ENCODE data around the gene BAIAP2L2. TPM values are rescaled to one million over a fixed set of nuclear protein-coding genes. Genes with fewer than 3 reads are reported as not detected.
"Not testable (repeated sequence)": the region's sequence is repeated elsewhere in the genome, so short reads cannot be mapped to it uniquely, and the experiment has no call there.

The BAIAP2L2 gene
- total and polyA plus RNA-seq, 4 experiments from 2014 or later: 3.6 to 3.7 TPM; not detected in 2

- Mint-ChIP-seq H3K27me3 (peaks cover 1 to 2% of the 10 kb centered on the region in 2 donors), H3K4me1 (no peaks in the 10 kb centered on the region), H3K9me3 (no peaks in the 10 kb centered on the region), H3K27ac (no peak overlapping the region), H3K4me3 (no peak overlapping the region), H3K36me3 (no peaks in the 10 kb centered on the region)
- POLR2A ChIA-PET (ENCODE audit: partially characterized antibody): no interaction called here
- Histone ChIP-seq H3K9me3 (ENCODE audit: control insufficient read depth in 1 of 2, low read length in 2 of 2) (no peaks in the 10 kb centered on the region), H3K27ac (ENCODE audit: low read depth, low read length) (no peak overlapping the region), H3K36me3 (ENCODE audit: insufficient read depth, low read length) (no peaks in the 10 kb centered on the region), H3K4me3 (ENCODE audit: low read length in 2 of 2) (no peak overlapping the region), H3K27me3 (ENCODE audit: insufficient read depth, low read length) (no peaks in the 10 kb centered on the region), H3K4me1 (ENCODE audit: insufficient read depth, low read length) (no peaks in the 10 kb centered on the region)
- no peak for DNase-seq
- CTCF ChIA-PET (ENCODE audit: partially characterized antibody): no interaction called here
- intact Hi-C loops (cut with micrococcal nuclease): no loop called here
Measured at GRCh38 chr22:38041760-38042487, 68.6 kb downstream of the BAIAP2L2 start.

- H3K36me3 Mint-ChIP-seq: no peaks in the 10 kb centered on the region
- no peaks in the 10 kb centered on the region for H3K9me3 ChIP-seq (ENCODE audit: control insufficient read depth in 1 of 2, low read length in 2 of 2)
- POLR2A ChIA-PET (ENCODE audit: partially characterized antibody): no interaction called here
- CTCF ChIA-PET (ENCODE audit: partially characterized antibody): no interaction called here
- no peak overlapping the region for H3K4me3 ChIP-seq (ENCODE audit: low read length in 2 of 2)
- no peak overlapping the region for H3K4me3 Mint-ChIP-seq
- no peaks in the 10 kb centered on the region for H3K27me3 ChIP-seq (ENCODE audit: insufficient read depth, low read length)
- intact Hi-C loops (cut with micrococcal nuclease): no loop called here
- no peaks in the 10 kb centered on the region for H3K36me3 ChIP-seq (ENCODE audit: insufficient read depth, low read length)
- H3K4me1 Mint-ChIP-seq: no peaks in the 10 kb centered on the region
- H3K27me3 Mint-ChIP-seq: peaks cover 1 to 2% of the 10 kb centered on the region in 2 donors
- no peak overlapping the region for H3K27ac ChIP-seq (ENCODE audit: low read depth, low read length)
- no peaks in the 10 kb centered on the region for H3K9me3 Mint-ChIP-seq
- peak overlapping the region in 1 of 7 donors; percentile 16 for H3K27ac Mint-ChIP-seq
- H3K4me1 ChIP-seq (ENCODE audit: insufficient read depth, low read length): no peaks in the 10 kb centered on the region
- DNase-seq: no peak
Measured at GRCh38 chr22:38040953-38041759, 69.3 kb downstream of the BAIAP2L2 start.

GRCh38 chr22:38038890-38039812 lies 71.3 kb downstream of the BAIAP2L2 start:
- H3K9me3 Mint-ChIP-seq: no peaks in the 10 kb centered on the region
- no peaks in the 10 kb centered on the region for H3K36me3 ChIP-seq (ENCODE audit: insufficient read depth, low read length)
- CTCF ChIA-PET (ENCODE audit: partially characterized antibody): interaction anchor here (1.1 kb wide), 1 partner anchor 13 kb away, joined by 4 read pairs; no protein-coding TSS in a partner anchor

GRCh38 chr22:38038426-38038825 lies 72.1 kb downstream of the BAIAP2L2 start:
- no peaks in the 10 kb centered on the region for H3K9me3 ChIP-seq (ENCODE audit: control insufficient read depth in 1 of 2, low read length in 2 of 2)
- no peaks in the 10 kb centered on the region for H3K4me1 ChIP-seq (ENCODE audit: insufficient read depth, low read length)
- no peaks in the 10 kb centered on the region for H3K27me3 ChIP-seq (ENCODE audit: insufficient read depth, low read length)
- DNase-seq: no peak
- H3K36me3 ChIP-seq (ENCODE audit: insufficient read depth, low read length): no peaks in the 10 kb centered on the region
- ChIA-PET CTCF (ENCODE audit: partially characterized antibody) (no interaction called here), POLR2A (ENCODE audit: partially characterized antibody) (no interaction called here)
- Mint-ChIP-seq H3K36me3 (no peaks in the 10 kb centered on the region), H3K4me1 (no peaks in the 10 kb centered on the region), H3K27ac (no peak overlapping the region), H3K27me3 (peaks cover 0 to 1% of the 10 kb centered on the region in 2 donors), H3K9me3 (no peaks in the 10 kb centered on the region), H3K4me3 (no peak overlapping the region)
- H3K4me3 ChIP-seq (ENCODE audit: low read length in 2 of 2): no peak overlapping the region
- H3K27ac ChIP-seq (ENCODE audit: low read depth, low read length): no peak overlapping the region
- intact Hi-C loops (cut with micrococcal nuclease): no loop called here

More at GRCh38 chr22:38038890-38039812, 71.3 kb downstream of the BAIAP2L2 start:
- Mint-ChIP-seq H3K27me3 (peaks cover 0 to 1% of the 10 kb centered on the region in 2 donors), H3K36me3 (no peaks in the 10 kb centered on the region), H3K4me1 (no peaks in the 10 kb centered on the region), H3K4me3 (no peak overlapping the region), H3K27ac (no peak overlapping the region)
- Histone ChIP-seq H3K4me3 (ENCODE audit: low read length in 2 of 2) (no peak overlapping the region), H3K4me1 (ENCODE audit: insufficient read depth, low read length) (no peaks in the 10 kb centered on the region), H3K27ac (ENCODE audit: low read depth, low read length) (no peak overlapping the region), H3K9me3 (ENCODE audit: control insufficient read depth in 1 of 2, low read length in 2 of 2) (no peaks in the 10 kb centered on the region), H3K27me3 (ENCODE audit: insufficient read depth, low read length) (no peaks in the 10 kb centered on the region)
- POLR2A ChIA-PET (ENCODE audit: partially characterized antibody): no interaction called here
- intact Hi-C loops (cut with micrococcal nuclease): no loop called here
- DNase-seq: no peak

GRCh38 chr22:38037367-38038150 lies 72.9 kb downstream of the BAIAP2L2 start:
- H3K27me3 ChIP-seq (ENCODE audit: insufficient read depth, low read length); H3K9me3 ChIP-seq (ENCODE audit: control insufficient read depth in 1 of 2, low read length in 2 of 2); H3K27ac Mint-ChIP-seq; H3K4me3 ChIP-seq (ENCODE audit: low read length in 2 of 2); H3K27ac ChIP-seq (ENCODE audit: low read depth, low read length); intact Hi-C loops (cut with micrococcal nuclease); H3K27me3 Mint-ChIP-seq; POLR2A ChIA-PET (ENCODE audit: partially characterized antibody); H3K36me3 ChIP-seq (ENCODE audit: insufficient read depth, low read length); H3K4me1 ChIP-seq (ENCODE audit: insufficient read depth, low read length); H3K36me3 Mint-ChIP-seq; H3K9me3 Mint-ChIP-seq; DNase-seq; H3K4me3 Mint-ChIP-seq; H3K4me1 Mint-ChIP-seq: not testable (repeated sequence)
- CTCF ChIA-PET (ENCODE audit: partially characterized antibody): interaction anchor here (1.3 kb wide), 1 partner anchor 8 kb away, joined by 3 read pairs; no protein-coding TSS in a partner anchor

GRCh38 chr22:38036392-38037062 lies 74.0 kb downstream of the BAIAP2L2 start:
- Histone ChIP-seq H3K4me3 (ENCODE audit: low read length in 2 of 2) (no peak overlapping the region), H3K9me3 (ENCODE audit: control insufficient read depth in 1 of 2, low read length in 2 of 2) (no peaks in the 10 kb centered on the region)
- H3K27me3 Mint-ChIP-seq: no peaks in the 10 kb centered on the region

More at GRCh38 chr22:38036392-38037062, 74.0 kb downstream of the BAIAP2L2 start:
- no peak overlapping the region for H3K4me3 Mint-ChIP-seq
- Histone ChIP-seq H3K36me3 (ENCODE audit: insufficient read depth, low read length) (no peaks in the 10 kb centered on the region), H3K27me3 (ENCODE audit: insufficient read depth, low read length) (no peaks in the 10 kb centered on the region), H3K27ac (ENCODE audit: low read depth, low read length) (no peak overlapping the region), H3K4me1 (ENCODE audit: insufficient read depth, low read length) (no peaks in the 10 kb centered on the region)
- H3K4me1 Mint-ChIP-seq: no peaks in the 10 kb centered on the region
- ChIA-PET CTCF (ENCODE audit: partially characterized antibody) (interaction anchor here (1.3 kb wide), 1 partner anchor 9 kb away, joined by 3 read pairs; no protein-coding TSS in a partner anchor), POLR2A (ENCODE audit: partially characterized antibody) (no interaction called here)
- H3K27ac Mint-ChIP-seq: peak overlapping the region in 1 of 7 donors; percentile 9
- DNase-seq: no peak
- intact Hi-C loops (cut with micrococcal nuclease): no loop called here
- H3K9me3 Mint-ChIP-seq: no peaks in the 10 kb centered on the region
- no peaks in the 10 kb centered on the region for H3K36me3 Mint-ChIP-seq
